Activated effector memory CD4-positive, alpha-beta T cell treated with Interleukin-2 at 50 U/mL for 16 hours (primary cell): ENCODE results near the gene C9orf40.

Experiments
- DNase-seq: peaks from one replicate; pipeline ENCODE4 v3.0.0-alpha.2; 2020

C9orf40 gene, protein sequence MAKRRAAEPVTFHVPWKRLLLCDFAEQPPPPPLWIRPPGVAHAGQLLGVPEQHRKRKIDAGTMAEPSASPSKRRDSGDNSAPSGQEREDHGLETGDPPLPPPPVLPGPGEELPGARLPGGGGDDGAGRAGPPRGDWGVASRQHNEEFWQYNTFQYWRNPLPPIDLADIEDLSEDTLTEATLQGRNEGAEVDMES

DNA sequence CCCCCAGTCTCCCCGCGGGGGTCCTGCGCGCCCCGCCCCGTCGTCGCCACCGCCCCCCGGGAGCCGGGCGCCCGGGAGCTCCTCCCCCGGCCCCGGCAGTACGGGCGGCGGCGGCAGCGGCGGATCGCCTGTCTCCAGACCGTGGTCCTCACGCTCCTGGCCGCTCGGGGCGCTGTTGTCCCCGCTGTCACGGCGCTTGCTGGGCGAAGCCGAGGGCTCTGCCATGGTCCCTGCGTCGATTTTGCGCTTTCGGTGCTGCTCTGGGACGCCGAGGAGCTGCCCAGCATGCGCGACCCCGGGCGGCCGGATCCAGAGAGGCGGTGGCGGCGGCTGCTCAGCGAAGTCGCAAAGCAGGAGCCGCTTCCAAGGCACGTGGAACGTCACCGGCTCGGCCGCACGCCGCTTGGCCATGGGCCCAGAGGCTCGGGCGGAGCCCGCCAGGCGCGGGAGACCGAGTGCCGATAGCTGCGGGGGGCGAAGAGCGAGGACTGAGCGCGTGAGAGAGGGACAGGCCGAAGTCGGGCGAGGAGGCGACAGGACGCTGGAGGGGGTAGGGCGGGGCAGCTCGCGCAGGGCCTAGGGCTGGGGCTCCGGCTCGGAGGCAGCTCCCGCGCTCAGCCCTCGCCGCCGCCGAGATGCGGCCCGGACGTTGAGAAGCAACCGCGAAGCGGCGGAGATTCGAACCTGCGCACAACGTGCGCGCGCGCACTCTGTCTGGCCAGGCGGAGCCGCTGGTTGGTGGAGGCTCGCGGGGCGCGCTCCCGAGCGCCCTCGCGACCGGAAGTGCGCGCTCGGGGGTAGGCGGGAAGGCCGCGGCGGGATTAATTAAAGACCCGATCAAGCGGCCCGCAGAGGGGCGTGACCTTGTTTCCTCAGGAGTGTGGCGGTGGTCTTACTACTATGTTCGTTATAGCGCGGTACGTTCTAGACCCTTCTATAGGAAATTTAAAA lies at the start of gene C9orf40:
Gene C9orf40 (minus strand): TSS at position 712 of the 951 bp plus-strand sequence. CDS start 301 bp downstream, at position 411.
- DNase-seq: peak; percentile 86

DNA sequence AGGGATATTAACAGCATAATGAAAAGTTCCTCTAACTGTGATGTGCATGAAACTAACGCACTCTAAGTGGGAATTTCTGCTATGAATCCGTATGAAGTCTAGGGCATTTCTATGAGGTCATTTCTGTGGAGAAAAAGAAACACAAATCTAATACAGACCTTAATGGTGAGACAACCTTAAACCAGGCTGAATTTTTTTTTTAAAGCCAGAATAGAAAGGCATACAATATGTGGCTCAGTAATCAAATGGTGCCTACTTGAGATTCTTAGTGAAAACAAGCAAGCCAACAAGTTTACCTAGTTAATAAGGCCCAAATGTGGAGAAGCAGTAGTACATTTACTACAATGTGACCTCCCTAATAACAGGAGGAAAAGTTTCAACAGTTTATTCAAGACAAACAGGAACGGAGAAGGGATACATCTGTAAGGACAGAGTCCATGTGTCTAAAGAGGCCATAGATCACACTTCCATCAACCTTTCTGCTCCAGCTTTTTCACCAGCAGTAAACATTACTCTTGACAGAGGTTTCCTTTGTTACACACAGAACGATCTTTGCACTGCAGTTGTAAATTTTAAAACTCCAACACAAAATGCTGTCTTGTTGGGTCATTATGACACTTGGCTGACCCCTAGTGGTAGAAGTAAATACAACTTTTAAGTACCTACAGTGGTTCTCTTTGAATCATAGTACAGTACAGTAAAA lies 49.2 kb upstream of the C9orf40 start:
- DNase-seq: no peak

DNA sequence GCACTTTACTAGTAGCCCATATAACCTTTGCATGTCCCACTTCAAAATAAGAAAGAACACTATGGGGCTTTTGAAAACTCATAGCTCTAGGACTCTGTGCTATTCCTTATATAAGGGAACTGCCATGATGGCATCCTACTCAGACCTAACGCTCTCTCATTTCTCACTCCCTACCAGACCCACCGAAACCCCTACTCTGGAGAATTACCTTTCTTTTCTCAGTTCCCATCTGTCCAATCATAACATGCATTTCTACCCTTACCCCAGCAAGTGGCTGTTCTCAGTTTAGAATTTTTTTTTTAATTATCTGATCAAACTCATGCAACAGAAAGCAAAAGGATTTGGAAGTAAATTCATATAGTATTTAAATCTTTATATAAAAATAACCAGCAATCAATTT lies 48.1 kb upstream of the C9orf40 start:
- no peak for DNase-seq

DNA sequence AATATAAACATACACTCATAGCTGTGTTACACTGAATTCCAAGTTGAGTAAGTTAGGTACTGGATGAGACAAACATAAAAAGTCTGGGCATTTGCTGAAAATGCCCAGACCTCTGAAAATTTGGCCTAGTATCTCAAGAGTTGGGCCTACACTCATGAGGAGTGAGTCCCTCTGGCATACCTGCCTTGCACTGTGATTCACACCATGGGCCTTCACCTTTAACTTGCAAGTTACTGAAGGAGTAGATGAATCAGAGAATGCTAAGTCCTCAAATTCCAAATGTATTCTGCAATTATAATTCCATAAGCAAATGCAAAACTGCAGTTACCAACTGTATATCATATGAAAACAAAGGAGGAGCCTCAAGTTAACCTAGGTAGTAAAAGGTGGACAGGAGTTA lies 32.3 kb upstream of the C9orf40 start:
- DNase-seq: no peak

DNA sequence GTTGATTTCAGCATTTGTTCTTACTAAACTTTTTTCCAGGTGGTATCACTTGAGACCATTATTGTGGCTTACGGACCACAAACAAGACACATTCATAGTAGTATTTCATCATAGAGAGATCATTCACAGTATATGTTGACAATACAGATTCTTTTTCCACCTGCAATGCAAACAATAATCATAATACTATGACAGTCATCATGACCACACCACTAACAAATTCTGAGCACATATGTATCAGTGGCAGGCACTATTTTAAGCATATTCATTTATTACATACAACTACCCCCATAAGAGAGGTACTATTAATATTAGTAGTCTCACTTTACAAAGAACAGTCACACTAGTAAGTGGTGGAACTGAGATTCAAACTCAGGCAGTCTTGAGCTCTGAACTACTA lies 31.0 kb upstream of the C9orf40 start:
- DNase-seq: no peak

DNA sequence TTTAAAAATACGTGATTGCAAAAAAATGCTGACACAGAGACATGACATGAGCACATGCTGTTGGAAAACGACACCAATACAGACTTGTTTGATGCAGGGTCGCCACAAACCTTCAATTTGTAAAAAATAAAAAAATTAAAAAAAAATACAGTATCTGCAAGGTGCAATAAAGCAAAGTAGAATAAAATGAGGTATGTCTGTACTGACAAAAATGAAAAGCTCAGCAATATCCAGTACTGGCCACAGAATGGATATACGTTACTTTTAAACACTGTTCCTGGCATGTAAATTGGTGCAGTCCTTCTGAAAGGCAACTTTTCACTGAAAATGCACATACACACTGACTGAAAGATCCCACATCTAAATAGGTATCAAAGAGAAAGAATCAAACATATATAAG lies 27.1 kb upstream of the C9orf40 start:
- no peak for DNase-seq

DNA sequence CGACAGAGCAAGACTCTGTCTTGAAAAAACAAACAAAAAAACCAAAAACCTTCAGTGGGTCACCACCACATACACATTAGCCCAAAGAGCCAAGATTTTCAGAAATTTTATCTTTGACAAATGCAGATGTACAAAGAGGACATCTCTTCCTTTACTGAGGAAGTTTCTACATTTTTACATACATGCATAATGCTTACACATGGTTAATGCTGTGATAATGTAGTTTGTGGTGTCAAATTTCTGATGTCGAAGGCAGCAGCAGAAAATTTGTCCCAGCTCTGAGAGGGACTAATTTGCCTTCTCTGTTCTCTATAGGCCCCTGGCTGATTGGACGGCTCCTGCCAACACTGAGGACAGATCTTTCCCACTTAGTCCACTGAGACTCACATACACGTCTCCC lies 24.6 kb upstream of the C9orf40 start:
- DNase-seq: no peak

DNA sequence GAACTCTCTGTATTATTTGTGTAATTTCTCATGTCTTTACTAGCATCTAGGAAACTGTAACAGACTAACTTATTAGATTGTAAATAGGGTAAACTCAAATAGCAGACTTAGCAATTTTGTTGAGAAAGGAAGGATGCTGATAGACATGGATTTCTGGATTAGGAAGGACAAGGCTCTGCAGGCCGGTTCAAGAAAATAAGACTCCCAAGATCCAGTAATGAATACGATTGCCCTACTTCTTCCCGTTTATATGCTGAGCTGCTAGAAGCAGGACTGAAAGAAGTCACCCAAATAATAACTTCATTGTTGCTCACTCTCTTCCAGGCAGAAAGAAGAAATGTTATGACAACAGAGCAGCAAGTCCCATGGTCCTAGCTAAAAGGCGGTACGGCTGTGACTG lies 22.8 kb upstream of the C9orf40 start:
- no peak for DNase-seq

DNA sequence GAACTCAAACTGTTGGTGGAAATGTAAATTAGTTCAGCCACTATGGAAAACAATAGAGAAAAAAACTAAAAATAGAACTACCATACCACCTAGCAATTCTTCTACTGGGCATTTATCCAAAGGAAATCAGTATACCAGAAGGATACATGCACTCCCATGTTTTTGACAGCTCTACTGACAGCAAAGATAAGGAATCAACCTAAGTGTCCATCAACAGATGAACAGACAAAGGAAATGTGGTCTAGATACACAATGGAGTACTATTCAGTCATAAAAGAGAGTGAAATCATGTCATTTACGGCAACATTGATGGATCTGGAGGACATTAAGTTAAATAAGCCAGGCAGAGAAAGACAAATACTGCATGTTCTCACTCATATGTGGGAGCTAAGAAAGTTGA lies 21.8 kb upstream of the C9orf40 start:
- DNase-seq: no peak

DNA sequence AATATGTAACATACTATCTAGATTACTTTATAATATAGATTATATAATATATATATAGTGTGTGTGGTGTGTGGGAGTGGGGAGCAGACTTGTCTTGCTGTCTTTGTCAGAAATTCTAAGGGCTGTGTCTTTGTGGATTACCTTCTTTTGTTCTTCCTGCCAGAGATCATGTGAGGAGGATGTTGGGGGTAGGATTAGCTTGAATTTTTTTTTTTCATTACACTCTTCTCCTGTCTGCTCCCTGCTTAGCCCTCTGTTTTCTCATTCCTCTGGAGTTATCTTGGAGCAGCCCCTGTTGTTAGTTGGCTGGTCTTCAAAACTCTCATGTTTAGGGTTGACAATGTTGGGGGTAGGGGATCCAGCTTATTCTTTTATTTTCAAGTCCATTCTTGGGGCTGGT lies 21.0 kb upstream of the C9orf40 start:
- DNase-seq: no peak

DNA sequence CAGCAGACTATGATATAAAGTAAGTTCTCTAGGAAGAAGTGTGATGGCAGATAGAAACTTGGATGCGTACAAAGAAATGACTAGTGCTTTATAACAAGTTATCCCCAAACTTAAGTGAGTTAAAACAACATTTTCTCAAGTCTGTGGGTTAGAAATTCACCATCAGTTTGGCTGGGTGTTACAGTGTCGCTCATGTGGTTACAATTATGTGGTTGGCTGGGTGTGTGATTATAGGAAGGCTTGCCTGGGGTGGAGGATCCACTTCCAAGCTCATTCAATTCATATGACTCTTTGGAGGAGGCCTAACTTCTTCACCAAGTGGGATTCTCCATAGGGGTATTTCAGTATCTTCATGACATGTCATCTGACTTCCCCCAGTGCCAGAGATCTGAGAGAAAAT lies 10.3 kb upstream of the C9orf40 start:
- DNase-seq: no peak

DNA sequence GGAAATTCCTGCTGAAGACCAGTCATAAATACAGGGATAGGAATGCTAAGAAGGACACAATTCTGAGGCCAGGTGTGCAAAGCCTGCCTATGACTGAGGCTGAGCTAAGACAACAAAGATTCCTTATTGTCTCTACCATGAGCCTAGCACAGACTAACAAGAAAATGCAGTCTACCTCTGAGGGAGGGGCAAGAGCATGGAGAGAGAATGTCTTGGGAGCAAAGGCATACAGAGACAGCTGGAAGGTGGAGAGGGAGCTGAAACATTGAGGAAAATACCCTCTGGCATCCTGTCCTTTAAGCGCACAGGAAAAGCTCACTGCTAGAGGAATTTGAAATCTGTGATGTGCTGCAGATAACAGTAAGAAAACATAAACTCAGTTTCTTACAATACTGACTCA lies 8.8 kb upstream of the C9orf40 start:
- no peak for DNase-seq

DNA sequence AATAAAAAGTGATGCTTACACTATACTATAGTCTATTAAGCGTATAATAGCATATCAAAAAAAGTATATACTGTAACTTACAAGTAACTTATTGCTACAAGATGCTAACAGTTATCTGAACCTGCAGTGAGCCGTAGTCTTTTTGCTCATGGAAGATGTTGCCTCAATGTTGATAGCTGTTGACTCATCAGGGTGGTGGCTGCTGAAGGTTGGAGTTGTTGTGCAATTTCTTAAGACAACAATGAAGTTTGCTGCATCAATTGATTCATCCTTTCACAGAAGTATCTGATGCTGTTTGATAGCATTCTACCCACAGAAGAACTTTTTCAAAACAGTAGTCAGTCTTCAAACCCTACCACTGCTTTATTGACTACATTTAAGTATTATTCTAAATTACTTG lies 7.8 kb upstream of the C9orf40 start:
- DNase-seq: no peak

DNA sequence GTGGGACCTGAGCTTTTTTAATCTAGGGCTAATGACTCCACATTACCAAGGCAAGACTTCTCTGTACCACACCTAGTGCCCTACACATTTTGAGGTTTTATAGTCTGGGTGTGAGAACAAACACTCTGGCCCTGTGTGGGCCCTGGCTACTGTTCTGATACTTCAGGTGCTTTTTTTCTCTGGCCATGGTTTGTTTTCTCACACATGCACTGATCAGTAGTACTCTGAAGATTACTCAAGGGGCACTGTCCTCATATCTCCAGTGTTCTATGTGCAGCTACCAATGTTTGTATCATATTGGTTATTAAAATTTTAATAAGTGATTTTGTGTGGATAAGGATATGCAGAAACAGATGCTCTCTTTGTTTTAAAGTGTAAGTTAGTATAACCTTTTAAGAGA lies 5.9 kb upstream of the C9orf40 start:
- no peak for DNase-seq

DNA sequence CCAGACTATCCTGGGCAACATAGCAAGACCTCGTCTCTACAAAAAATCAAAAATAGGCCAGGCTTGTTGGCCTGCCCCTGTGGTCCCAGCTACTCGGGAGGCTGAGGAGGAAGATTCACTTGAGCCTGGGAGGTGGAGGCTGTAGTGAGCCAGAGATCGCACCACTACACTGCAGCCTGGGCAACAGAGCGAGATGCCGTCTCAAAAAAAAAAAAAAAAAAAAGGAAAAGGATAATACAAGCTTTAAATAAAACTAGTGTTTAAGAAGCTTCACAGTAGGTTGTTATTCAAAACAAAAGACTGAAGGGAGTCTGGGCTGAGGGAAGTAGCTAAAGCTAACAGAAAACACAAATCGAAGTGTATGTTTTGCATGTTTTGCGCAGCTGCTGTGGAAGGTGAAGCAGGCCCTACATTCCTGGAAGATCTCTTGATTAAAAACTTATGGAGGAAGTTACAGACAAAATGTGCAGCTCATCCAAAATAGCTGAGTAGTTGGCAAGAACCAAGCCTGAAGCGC lies 581 bp upstream of the C9orf40 start:
- no peak for DNase-seq

DNA sequence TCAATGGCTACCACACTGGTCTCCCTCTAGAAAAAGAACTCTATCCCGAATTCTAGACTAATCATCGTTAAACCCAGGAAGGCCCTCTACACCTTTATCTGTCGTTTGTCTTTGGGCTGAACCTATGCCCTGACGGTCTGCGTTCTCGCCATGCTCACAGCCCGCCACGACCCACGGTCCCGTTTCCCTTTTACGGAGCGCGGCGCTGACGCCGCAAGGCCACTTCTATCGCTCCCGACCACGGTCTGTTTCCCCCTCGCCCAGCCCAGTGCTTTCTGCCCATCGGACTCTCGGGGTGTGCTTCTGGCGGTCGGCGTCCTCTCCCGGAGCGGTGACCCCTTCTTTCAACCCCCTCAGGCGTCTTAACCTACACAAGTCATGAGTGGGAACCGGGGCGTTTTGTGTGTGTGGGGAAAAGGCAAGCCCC lies 974 bp downstream of the C9orf40 start:
- DNase-seq: peak; percentile 33

DNA sequence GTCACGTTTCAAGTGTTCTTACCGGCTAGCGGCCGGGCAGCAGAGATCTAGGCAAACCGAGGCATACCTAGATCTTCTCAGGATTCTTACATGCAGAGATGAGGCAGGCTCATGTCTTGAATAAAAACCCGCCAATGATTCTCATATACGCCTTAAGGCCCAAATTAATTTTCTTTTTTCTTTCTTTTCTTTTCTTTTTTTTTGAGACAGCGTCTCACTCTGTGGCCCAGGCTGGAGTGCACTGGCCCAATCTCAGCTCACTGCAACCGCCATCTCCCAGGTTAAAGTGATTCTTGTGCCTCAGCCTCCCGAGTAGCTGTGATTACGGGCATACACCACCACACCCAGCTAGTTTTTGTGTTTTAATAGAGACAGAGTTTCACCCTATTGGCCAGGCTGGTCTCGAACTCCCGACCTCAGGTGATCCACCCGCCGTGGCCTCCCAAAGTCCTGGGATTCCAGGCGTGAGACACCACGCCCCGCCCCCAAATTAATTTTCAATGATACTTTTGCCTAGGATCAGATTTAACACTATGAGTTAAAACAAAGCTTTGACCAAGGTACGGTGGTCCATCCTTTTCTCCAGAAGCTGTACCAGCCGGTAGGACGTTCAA lies 1.5 kb downstream of the C9orf40 start:
- DNase-seq: no peak

DNA sequence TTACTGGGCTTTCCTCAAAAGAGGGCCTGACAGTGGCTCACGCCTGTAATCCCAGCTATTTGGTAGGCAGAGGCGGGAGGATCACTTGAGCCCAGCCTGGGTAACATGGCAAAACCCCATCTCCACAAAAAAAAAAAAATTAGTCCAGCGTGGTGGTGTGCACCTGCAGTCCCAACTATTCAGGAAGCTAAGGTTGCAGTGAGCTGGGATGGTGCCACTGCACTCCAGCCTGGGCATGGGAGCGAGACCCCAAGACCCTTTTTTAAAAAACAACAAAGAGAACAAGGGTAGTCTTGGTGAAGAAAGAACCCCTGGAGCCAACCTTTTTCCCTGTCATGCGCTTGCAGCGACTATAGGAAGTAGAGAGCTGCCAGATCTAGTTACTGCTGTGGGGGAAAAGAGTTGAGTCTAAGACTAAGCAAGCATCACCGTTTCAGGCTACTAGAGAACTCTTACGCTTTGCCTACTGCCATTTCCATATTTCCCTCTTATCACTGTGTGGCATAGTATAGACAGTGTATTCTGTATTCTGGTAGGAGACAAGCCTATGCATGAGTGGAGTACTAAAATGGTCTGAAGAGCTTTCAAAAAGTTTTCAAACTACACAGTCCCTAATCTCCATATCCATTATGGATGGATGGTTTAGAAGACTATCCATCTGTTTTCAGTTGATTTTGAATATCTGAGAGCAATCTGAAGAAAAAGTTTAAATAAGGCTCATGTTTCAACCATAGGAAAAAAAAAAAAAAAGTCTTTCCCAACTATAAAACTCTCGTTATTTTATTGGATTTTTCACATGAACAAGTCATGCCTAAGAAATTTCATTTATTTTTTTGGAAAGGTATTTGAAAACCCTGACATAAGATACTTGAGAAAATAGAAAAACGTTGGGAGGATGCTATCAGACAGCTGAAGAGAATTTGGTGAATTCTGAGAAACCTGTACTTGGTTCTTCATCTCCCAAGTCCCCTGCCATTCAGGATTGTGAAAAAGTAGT lies 2.6 kb downstream of the C9orf40 start:
- no peak for DNase-seq

DNA sequence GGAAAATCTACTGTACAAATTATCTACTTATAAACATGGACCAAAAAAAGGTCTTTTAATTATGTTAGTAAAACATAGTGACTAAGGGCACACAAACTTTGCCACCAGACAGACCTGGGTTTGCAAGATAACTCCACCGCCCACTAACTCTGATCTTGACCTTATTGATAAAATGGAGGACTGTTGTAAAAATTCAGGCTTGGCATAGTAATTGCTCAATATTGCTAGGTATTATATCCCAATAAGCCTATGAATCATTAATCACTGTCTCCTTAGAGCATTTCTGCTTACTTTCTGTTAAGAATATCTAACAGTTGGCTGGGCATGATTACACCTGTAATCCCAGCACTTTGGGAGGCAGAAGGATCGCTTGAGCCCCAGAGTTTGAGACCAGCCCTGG lies 3.8 kb downstream of the C9orf40 start:
- DNase-seq: no peak

DNA sequence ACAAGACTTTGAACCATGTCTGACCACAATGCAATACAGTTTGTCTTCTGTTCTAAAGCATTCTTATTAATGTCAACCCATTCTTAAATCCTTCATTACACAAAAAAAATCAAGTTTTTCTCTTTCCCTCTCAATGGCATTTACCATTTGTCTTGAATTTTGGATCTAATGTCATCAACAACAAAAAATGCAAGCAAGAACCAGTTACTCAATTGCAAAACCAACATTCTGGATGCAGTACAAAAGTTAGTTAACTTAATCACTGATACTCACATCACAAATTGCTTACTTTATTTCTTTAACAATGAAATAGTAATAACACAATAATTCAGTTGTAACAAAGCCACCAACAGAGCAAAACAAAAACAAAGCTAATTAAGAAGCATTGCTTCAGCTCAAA lies 6.0 kb downstream of the C9orf40 start:
- no peak for DNase-seq

DNA sequence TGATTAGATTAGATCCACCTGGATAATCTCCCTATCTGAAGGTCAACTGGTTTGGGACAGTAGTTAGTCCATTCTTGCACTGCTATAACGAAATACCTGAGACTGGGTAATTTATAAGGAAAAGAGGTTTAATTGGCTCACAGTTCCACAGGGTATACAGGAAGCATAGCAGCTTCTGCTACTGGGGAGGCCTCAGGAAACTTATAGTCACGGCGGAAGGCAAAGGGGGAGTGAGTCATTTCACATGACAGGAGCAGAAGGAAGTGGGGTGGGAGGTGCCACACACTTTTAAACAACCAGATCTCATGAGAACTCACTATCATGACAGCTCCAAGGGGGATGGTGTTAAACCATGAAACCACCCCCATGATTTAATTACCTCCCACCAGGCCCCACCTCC lies 9.9 kb downstream of the C9orf40 start:
- DNase-seq: no peak

DNA sequence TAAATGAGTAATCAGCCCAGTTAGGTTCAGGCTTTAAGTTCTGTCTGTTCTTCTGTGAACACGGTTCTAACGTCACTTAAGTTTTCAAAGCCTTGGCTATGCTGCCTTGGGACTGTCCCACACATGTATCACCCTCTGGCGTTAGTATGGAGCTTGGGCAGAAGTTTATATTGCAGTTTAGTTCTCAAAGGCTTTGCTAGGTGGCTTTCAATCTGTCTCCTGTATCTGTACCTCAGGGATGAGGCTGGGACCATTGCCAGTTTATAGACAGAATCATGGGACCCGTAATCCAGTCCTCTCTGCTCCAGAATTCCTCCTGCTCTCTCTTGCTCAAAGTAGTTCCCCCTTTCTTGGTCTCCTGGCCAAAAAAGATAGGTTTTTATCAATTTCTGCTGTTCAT lies 12.1 kb downstream of the C9orf40 start:
- no peak for DNase-seq
